ENCODE data around the gene PACS2.

DNA sequence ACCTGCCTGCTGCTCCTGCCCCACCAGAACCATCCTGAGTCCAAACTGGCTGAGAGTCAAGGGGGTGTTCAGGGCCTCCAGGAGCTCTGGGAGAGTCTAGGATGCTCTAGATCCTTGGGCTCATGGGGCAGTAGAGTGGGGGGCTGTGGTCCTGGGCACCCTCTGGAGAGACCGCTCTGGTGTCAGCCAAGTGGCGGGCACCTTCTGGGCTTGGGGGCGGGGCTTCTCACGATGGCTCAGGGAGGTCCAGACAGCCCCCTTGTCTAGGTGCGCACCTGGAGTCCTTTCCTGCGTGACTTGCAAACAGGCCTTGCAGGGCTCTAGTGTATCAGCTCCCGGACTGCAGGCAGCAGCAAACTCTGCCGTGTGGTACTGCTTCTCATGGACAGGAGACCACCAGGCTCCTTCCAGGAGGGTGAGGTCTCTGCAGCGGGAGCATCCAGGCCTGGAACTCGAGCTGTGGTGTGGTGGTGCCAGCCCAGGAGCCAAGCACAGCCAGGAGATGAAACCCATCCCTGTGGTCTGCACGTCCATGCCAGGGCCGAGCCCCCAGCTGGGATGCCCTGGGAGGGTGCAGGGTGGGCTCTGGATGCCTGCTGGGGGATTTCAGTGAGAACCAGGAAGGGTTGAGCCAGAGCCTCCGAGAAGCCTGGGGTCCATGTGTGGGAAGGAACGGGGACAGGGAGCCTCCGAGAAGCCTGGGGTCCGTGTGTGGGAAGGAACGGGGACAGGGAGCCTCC is 15.0 kb downstream of the PACS2 start:
- TF ChIP-seq, protein P1, sequence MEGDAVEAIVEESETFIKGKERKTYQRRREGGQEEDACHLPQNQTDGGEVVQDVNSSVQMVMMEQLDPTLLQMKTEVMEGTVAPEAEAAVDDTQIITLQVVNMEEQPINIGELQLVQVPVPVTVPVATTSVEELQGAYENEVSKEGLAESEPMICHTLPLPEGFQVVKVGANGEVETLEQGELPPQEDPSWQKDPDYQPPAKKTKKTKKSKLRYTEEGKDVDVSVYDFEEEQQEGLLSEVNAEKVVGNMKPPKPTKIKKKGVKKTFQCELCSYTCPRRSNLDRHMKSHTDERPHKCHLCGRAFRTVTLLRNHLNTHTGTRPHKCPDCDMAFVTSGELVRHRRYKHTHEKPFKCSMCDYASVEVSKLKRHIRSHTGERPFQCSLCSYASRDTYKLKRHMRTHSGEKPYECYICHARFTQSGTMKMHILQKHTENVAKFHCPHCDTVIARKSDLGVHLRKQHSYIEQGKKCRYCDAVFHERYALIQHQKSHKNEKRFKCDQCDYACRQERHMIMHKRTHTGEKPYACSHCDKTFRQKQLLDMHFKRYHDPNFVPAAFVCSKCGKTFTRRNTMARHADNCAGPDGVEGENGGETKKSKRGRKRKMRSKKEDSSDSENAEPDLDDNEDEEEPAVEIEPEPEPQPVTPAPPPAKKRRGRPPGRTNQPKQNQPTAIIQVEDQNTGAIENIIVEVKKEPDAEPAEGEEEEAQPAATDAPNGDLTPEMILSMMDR (IDR thresholded peaks at IDR 0.05) = no peak
- TF ChIP-seq POLR2A (IDR thresholded peaks at IDR 0.05) = no peak
